COLO668 (cell line): ENCODE data around the gene FGF21.
A peak's percentile ranks its signal among the peaks of the same experiment; 100 is the strongest.
"Not testable (repeated sequence)": the region's sequence is repeated elsewhere in the genome, so short reads cannot be mapped to it uniquely, and the experiment has no call there.

ENCODE experiments used
- DNase-seq: peaks from one replicate; lab custom pipeline; 2025; ENCODE audit not compliant: unreplicated experiment; lab: John Stamatoyannopoulos, UW

Gene FGF21

GRCh38 chr19:48786422-48786821, 31.1 kb downstream of the FGF21 start:
- DNase-seq: not testable (repeated sequence)

- DNase-seq: not testable (repeated sequence)
Observed at GRCh38 chr19:48787331-48787730, 32.0 kb downstream of the FGF21 start.

GRCh38 chr19:48793271-48793670, 37.9 kb downstream of the FGF21 start:
- DNase-seq: no peak

- no peak for DNase-seq
Observed at GRCh38 chr19:48794291-48794690, 39.0 kb downstream of the FGF21 start.

GRCh38 chr19:48795055-48795684, 39.8 kb downstream of the FGF21 start:
- peak; percentile 87 for DNase-seq

- DNase-seq: no peak
Observed at GRCh38 chr19:48795685-48796070, 40.4 kb downstream of the FGF21 start.

- DNase-seq: no peak
Observed at GRCh38 chr19:48796298-48797083, 41.2 kb downstream of the FGF21 start.

- DNase-seq: no peak
Observed at GRCh38 chr19:48797103-48797502, 41.8 kb downstream of the FGF21 start.

GRCh38 chr19:48798937-48799336, 43.6 kb downstream of the FGF21 start:
- DNase-seq: peak; percentile 17

- DNase-seq: no peak
Observed at GRCh38 chr19:48799358-48800300, 44.3 kb downstream of the FGF21 start.

GRCh38 chr19:48802623-48803022, 47.3 kb downstream of the FGF21 start:
- no peak for DNase-seq

- DNase-seq: no peak
Observed at GRCh38 chr19:48804496-48804895, 49.2 kb downstream of the FGF21 start.

- no peak for DNase-seq
Observed at GRCh38 chr19:48805452-48805851, 50.1 kb downstream of the FGF21 start.

GRCh38 chr19:48806518-48806817, 51.1 kb downstream of the FGF21 start:
- DNase-seq: peak; percentile 29

GRCh38 chr19:48806818-48807589, 51.7 kb downstream of the FGF21 start:
- DNase-seq: no peak

GRCh38 chr19:48807590-48808308, 52.4 kb downstream of the FGF21 start:
- no peak for DNase-seq
